HL-60 (cell line): Measurements from ENCODE around the gene DRC3.

Experiments used
- DNase-seq, 2 experiments: peaks; one replicate each; pipeline ENCODE4 v3.0.0-alpha.2; 2010 to 2020; ENCODE audit warnings: low read depth in 1 of 2, low spot score in 1 of 2
- H3K27ac ChIP-seq: fragments of 250-450 bp; sonication (Bioruptor Pico); replicated peaks from 2 replicates; pipeline ENCODE4 v1.5.1; 2020; ENCODE audit warnings: mild to moderate bottlenecking, moderate library complexity
- H3K27me3 ChIP-seq: fragments of 250-450 bp; sonication (Bioruptor Pico); 2 replicates; pipeline ENCODE4 v1.5.1; 2021; ENCODE audit warnings: mild to moderate bottlenecking, moderate library complexity; ENCODE audit not compliant: insufficient read depth, poor library complexity, severe bottlenecking
- H3K4me3 ChIP-seq: replicated peaks from 2 replicates; pipeline ENCODE4 v1.5.1; 2011; ENCODE audit warnings: mild to moderate bottlenecking, control low read depth, low read length; ENCODE audit not compliant: insufficient read depth
- CTCF ChIP-seq: IDR thresholded peaks from one replicate; pipeline ENCODE4 v1.5.1; 2011; ENCODE audit warnings: low read length, control low read depth, inconsistent platforms; ENCODE audit not compliant: insufficient read depth
- GABPA ChIP-seq: IDR thresholded peaks from 2 replicates; pipeline ENCODE4 v1.6.1; 2012; ENCODE audit warnings: low read depth
- POLR2AphosphoS5 ChIP-seq: IDR thresholded peaks from 2 replicates; pipeline ENCODE4 v1.6.1; 2012; ENCODE audit warnings: low read depth
- SPI1 ChIP-seq: IDR thresholded peaks from 2 replicates; pipeline ENCODE4 v1.6.1; 2012; ENCODE audit warnings: low read depth, mild to moderate bottlenecking, borderline replicate concordance
- TF ChIP-seq, protein P1 (sequence below): IDR thresholded peaks from 2 replicates; pipeline ENCODE4 v1.6.1; 2012; ENCODE audit warnings: low read depth; ENCODE audit not compliant: insufficient replicate concordance

The DRC3 gene

DNA sequence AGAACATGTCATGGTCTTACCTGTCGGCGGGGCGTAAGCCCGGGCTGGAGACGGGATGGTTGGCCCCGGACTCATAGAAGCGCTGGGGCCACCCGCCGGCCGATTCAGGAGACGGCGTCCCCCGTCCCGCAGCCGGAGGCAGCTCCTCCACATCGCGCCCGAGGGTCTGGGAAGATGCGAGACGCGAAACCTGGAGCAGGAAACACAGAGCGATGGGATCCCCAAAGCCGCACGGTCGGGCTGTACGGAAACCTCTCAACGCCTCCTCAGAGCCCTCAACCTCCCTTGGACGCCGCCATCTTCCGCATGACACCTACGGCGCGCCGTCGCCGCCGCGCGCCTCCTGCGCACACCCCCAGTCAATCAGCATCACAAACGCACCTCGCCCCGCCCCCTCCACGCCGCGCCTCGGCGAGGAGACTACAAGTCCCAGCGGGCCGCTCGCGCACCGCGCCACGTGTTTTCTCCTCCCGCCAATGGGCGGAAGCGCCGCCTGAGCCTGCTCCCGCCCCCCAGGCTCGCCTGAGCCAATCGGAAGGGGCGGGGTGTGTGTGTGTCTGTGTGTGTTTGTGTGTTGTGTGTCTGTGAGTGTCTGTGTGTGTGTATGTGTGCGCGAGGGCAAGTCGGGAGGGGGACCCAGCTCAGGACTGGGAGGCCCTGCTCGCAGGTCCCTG is 66.3 kb downstream of the DRC3 start, which contains the start of the genes ATPAF2 and GID4:
Gene ATPAF2 (minus strand): TSS at position 308 of the 674 bp plus-strand sequence. CDS start 155 bp downstream, at position 153.
Gene GID4 (plus strand): TSS at position 548 of the 674 bp plus-strand sequence. CDS start 57 bp downstream, at position 605.
- Histone ChIP-seq H3K27ac (peak within 1 kb of the TSS; percentile 79), H3K27me3 (no peaks in the 10 kb centered on the region), H3K4me3 (peak within 1 kb of the TSS; percentile 83)
- DNase-seq, result peak; percentile 91 to 96
- TF ChIP-seq GABPA (no peak), CTCF (no peak), SPI1 (no peak), POLR2AphosphoS5 (no peak)
- TF ChIP-seq, protein P1, sequence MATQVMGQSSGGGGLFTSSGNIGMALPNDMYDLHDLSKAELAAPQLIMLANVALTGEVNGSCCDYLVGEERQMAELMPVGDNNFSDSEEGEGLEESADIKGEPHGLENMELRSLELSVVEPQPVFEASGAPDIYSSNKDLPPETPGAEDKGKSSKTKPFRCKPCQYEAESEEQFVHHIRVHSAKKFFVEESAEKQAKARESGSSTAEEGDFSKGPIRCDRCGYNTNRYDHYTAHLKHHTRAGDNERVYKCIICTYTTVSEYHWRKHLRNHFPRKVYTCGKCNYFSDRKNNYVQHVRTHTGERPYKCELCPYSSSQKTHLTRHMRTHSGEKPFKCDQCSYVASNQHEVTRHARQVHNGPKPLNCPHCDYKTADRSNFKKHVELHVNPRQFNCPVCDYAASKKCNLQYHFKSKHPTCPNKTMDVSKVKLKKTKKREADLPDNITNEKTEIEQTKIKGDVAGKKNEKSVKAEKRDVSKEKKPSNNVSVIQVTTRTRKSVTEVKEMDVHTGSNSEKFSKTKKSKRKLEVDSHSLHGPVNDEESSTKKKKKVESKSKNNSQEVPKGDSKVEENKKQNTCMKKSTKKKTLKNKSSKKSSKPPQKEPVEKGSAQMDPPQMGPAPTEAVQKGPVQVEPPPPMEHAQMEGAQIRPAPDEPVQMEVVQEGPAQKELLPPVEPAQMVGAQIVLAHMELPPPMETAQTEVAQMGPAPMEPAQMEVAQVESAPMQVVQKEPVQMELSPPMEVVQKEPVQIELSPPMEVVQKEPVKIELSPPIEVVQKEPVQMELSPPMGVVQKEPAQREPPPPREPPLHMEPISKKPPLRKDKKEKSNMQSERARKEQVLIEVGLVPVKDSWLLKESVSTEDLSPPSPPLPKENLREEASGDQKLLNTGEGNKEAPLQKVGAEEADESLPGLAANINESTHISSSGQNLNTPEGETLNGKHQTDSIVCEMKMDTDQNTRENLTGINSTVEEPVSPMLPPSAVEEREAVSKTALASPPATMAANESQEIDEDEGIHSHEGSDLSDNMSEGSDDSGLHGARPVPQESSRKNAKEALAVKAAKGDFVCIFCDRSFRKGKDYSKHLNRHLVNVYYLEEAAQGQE, result no peak

DNA sequence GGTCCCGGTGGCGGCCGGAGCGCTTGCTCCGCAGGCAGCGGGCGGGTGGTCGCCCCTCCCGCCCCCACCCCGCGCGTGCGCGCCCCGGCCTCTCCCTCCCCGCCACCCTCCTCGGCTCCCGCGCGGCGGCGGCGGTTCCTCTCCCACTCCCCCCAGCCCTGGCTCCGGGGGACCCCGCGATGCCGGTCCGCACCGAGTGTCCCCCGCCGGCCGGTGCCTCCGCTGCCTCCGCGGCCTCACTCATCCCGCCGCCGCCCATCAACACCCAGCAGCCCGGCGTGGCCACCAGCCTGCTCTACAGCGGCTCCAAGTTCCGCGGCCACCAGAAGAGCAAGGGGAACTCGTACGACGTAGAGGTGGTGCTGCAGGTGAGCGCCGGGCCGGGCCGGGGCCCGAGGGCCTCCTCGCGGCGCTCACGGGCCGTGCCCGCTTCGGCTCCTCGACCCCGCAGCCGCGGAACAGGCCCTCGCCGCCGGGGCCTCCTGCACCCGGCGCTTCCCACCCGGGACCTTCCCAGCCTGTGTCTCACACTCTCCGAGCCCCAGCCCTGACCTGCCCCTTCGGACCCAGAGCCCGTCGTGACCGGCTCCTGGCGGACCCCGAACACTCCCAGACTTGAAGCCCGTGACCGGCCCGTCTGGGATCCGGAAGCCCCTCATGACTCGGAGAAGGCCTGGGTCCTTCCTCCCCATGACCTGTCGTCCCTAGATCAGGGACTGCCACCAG is 67.0 kb downstream of the DRC3 start:
- no peak for DNase-seq

More for the DNA sequence above, 67.0 kb downstream of the DRC3 start:
- Histone ChIP-seq H3K27ac (peak overlapping the region; percentile 79), H3K27me3 (no peaks in the 10 kb centered on the region), H3K4me3 (peak overlapping the region; percentile 83)
- TF ChIP-seq, protein P1, result no peak
- no peak for TF ChIP-seq CTCF
- no peak for TF ChIP-seq POLR2AphosphoS5
- no peak for TF ChIP-seq SPI1
- TF ChIP-seq GABPA, result no peak
